Stimulated activated CD8-positive, alpha-beta memory T cell treated with anti-CD3 and anti-CD28 coated beads, Interleukin-15, amount 100 ng/mL, for 4 hours (primary cell): ENCODE data around the gene SPAG7.
"Not testable (repeated sequence)": the region's sequence is repeated elsewhere in the genome, so short reads cannot be mapped to it uniquely, and the experiment has no call there.

ENCODE experiments used
- DNase-seq, 2 donors: peaks; one replicate each; pipeline ENCODE4 v3.0.0-alpha.2; 2020; ENCODE audit warnings: low read depth in 2 of 2

Gene SPAG7

GRCh38 chr17:4938069-4938491 lies 29.5 kb downstream of the SPAG7 start:
- no peak for DNase-seq

GRCh38 chr17:4937553-4937952 lies 30.1 kb downstream of the SPAG7 start:
- DNase-seq, result no peak

GRCh38 chr17:4936436-4936835 lies 31.2 kb downstream of the SPAG7 start:
- no peak for DNase-seq

- no peak for DNase-seq
These were observed 32.0 kb downstream of the SPAG7 start for GRCh38 chr17:4935650-4936049.

GRCh38 chr17:4934173-4934979 lies 33.2 kb downstream of the SPAG7 start:
- DNase-seq, result no peak

- no peak for DNase-seq
These were observed 34.0 kb downstream of the SPAG7 start for GRCh38 chr17:4933646-4934045.

GRCh38 chr17:4932756-4933155 lies 34.9 kb downstream of the SPAG7 start:
- no peak for DNase-seq

- no peak for DNase-seq
These were observed 35.7 kb downstream of the SPAG7 start, which contains the start of gene GP1BA for GRCh38 chr17:4931963-4932362. GP1BA (plus strand) TSS chr17:4932277; CDS start chr17:4932605, 328 bp downstream.

GRCh38 chr17:4928881-4929280 lies 38.7 kb downstream of the SPAG7 start:
- DNase-seq, result no peak

- DNase-seq, result not testable (repeated sequence)
These were observed 40.9 kb downstream of the SPAG7 start for GRCh38 chr17:4926577-4927335.

- no peak for DNase-seq
These were observed 46.3 kb downstream of the SPAG7 start for GRCh38 chr17:4921320-4921719.

- DNase-seq, result no peak
These were observed 47.1 kb downstream of the SPAG7 start for GRCh38 chr17:4920351-4921048.

GRCh38 chr17:4919511-4920047 lies 48.0 kb downstream of the SPAG7 start:
- DNase-seq, result no peak

GRCh38 chr17:4914551-4914950 lies 53.1 kb downstream of the SPAG7 start:
- not testable (repeated sequence) for DNase-seq

- no peak for DNase-seq
These were observed 53.6 kb downstream of the SPAG7 start for GRCh38 chr17:4913994-4914393.
